HG03097 (cell line): ENCODE results near the gene EP400.
"Not testable (repeated sequence)": the region's sequence is repeated elsewhere in the genome, so short reads cannot be mapped to it uniquely, and the experiment has no call there.

Source experiments
- ATAC-seq: cut with Tn5 transposase; IDR thresholded peaks from one replicate; pipeline ENCODE4 v1.9.1; 2021; ENCODE audit not compliant: unreplicated experiment, low FRiP score

The EP400 gene

DNA sequence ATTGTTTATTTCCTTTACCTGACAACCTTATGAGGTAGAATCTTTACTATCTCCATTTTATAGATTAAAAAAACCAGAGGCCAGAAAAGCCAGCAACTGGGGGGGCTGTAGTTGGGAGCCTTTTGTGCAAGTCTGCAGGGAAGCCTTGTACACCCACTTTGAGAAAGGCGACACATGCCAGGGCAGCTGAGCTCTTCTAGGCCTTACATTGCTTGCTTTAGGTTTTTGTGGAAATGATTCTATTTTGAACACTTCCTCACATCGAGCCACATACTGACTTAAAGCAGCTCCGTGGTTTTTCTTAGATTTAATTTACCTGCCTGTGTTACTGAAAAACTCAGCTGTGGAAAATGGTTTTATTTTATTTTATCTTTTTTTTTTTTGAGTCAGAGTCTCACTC is 34.6 kb downstream of the EP400 start:
- ATAC-seq = no peak

DNA sequence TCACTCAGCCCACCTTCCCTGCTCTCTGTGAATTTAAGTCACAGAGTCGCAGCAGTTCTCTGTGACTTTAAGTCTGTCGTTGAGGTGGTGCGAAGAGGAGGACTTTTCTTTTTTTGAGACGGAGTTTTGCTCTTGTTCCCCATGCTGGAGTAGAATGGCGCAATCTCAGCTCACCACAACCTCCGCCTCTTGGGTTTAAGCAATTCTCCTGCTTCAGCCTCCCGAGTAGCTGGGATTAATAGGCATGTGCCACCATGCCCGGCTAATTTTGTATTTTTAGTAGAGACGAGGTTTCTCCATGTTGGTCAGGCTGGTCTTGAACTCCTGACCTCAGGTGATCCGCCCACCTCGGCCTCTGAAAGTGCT is 35.8 kb downstream of the EP400 start:
- not testable (repeated sequence) for ATAC-seq

DNA sequence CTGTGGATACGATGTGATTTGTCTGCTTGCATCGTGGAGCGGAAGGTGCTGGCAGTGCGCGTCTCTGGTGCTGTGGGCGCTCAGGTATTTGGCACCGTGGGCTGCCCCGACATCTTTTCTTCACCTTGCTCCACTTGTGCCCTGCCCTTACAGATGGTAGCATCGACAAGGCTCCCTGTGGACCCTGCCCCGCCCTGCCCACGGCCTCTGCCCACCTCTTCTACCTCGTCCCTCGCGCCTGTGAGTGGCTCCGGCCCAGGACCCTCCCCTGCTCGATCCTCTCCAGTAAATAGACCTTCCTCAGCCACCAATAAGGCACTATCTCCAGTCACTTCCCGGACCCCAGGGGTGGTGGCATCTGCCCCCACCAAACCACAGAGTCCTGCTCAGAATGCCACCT is 36.6 kb downstream of the EP400 start:
- no peak for ATAC-seq

DNA sequence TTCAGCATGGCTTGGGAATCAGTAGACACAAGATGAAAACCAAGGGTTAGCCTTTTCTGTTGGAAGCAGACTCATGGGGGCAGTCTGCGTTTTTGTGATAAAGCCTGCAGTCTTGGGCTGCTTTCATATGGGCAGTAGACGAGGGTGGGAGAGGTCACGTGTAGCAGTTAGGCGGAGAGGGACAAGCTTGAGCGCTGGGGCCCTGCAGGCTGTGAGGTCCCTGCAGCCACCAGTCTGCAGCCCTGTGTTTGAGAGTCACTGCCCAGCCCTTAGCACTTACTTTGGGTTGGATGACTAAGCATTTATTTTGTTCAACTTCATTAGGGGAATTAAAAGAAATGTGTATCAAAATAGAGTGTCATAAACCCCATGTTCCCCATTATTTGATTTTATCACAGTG is 37.2 kb downstream of the EP400 start:
- ATAC-seq = no peak

DNA sequence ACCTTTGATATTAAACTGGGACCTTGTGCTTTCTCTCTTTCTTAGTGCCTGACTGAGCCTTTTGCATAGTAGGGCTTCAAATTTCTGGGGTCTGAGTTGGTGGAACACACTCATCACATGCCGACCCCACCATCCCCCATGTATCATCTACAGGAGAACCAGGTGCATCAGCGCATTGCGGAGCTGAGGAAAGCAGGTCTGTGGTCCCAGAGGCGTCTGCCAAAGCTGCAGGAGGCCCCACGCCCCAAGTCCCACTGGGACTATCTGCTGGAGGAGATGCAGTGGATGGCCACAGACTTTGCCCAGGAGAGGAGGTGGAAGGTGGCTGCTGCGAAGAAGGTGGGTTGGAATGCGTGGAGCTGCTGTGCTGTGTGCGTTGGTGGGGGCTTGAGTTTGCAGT is 37.8 kb downstream of the EP400 start:
- ATAC-seq = no peak

DNA sequence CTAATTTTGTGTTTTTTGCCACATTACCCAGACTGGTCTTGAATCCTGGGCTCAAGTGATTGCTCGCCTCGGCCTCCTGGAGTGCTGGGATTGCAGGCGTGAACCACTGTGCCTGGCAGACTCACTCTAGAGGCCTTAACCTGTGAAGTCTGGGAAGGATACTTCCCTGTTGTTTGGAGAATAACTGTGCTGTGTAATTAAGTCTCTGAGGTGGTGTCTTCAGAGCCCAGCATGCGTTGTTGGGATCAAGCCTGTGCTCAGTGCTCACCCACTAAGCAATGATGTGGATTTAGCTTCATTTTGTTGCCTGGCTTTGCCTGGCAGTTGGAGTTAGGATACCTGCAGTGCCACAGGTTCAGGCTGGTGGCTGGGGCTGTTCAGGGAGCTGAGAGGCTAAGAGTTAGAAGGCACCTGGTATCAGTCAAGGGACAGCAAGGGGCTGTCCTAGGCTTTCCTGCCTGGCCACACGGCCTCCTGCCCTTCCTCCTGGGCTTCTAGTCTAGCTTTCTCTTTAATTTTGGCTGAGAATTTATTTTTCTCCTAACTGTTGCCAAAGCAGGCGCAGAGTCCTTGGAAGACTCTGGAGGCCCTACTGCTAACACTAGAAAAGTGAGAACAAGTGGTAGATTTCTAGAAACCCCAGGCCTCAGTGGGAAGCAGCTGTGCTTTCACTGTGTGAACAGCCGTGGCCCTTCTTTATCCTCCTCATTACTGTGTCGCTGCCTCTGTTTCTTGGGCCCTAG is 38.5 kb downstream of the EP400 start:
- no peak for ATAC-seq

DNA sequence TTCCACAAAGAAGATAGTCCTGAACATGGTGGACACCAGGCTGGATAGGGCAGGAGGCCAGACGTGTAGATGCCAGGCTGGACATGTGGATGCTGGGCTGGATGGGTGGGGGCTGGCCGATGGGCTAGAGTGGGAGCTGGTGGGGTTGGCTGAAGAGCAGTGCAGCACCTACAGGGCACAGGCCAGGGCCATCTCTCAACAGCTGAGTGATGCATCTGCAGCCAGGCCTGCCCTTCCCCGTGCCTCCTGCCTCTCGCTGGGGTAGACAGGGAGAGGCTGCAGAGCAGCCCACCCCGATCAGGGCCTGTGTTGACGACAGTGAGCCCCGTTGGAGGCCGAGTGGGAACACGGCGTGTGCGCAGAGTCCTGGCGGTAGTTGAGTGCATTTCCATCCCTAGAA is 39.3 kb downstream of the EP400 start:
- no peak for ATAC-seq

DNA sequence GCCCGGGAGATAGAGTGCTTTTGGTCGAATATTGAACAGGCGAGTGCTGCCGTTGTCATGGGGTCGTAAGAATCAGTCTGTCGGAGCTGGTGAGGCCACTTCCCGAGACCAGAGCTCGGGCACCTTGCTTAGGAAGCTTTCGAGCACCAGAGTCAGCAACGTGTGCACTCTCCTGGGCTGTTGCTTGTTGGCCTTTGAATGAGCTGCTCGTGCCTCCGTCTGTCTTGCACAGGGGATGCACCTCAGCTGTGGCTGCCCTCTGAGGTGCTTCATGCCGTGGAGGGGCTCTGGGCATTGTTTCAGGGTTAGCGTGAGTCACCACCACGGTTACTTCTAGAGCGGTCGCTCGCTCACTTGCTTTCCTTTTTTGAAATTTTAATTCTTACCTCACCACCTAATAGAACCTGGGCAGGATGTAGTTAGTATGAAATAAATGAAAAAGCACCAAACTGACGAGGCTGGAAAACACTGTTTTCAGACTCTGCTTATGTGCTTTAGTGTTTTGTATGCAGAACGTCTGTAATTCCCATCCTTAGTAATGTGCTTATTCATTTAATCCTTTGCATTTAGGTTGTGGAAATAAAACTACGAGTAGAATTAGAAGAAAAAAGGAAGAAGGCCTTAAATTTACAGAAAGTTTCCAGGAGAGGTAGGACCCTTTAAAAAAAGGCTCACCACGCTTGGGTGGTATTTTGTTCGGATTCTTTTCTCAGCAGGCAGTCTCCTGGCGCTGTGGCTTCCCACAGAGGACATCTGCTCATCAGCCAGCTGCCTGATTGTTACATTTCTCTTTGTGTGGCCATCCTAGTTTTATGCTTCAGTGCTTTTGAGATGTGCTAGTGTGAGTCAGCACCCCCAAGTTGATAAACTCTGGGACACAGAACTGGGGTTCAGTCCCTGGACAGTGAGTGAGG is 40.6 kb downstream of the EP400 start:
- ATAC-seq = no peak

DNA sequence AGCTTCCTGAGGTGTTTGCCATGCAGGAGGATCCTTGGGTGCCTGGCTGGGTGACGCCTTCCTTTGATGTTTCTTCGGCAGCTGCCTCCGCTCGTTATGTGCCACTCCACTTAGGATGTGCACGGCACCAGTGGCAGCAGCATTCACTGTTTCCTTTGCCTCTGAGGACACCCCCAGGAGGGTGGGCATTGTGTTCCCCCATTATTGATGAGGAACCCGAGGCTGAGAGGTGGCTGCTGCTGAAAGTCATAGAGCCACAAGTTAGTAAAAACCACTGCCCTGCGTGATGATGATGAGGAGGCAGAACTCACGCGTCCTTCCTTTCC is 41.2 kb downstream of the EP400 start:
- no peak for ATAC-seq

DNA sequence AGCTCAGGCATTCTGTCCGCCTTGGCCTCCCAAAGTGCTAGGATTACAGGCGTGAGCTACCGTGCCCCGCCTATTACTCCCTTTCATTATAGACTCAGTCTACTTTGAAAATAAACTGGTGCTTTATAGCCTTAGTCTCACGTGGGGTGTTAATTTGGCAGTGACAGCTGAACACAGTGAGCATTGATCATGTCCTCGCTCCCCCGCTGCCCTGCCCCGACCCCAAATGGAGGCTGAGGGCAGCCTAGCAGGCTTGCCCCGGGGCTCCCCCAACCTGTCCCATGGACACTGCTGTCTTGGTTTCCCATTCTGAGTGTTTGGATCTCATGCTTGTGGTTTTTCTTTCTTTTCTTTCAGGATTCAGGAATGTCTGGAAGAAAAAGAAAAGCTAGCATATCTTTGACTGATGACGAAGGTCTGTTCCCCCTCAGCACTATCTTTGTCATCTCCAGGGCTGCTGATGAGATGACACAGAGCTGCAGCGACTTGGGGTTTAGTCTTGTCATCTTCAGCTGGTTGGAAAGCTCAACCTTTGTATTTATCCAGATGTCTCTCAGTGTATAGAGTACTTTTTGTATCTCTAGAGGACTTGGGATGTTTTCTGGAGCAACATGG is 42.2 kb downstream of the EP400 start:
- ATAC-seq = no peak

DNA sequence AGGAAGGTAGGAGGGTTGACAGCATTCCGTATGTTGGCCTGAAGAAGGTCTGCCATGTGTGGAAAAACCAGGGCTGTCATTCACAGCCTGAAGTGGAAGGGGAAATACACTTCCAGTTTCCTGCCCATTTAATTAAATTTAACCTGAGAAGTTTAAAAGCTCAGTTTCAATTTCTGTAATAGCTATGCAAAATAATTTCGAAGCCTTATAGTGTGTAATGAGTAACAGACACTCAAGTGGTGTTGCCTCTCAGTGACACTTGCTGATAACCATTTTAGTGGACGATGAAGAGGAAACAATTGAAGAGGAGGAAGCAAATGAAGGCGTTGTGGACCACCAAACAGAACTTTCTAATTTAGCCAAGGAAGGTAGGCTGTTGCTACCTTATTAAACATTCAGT is 44.8 kb downstream of the EP400 start:
- ATAC-seq = peak; percentile 79

DNA sequence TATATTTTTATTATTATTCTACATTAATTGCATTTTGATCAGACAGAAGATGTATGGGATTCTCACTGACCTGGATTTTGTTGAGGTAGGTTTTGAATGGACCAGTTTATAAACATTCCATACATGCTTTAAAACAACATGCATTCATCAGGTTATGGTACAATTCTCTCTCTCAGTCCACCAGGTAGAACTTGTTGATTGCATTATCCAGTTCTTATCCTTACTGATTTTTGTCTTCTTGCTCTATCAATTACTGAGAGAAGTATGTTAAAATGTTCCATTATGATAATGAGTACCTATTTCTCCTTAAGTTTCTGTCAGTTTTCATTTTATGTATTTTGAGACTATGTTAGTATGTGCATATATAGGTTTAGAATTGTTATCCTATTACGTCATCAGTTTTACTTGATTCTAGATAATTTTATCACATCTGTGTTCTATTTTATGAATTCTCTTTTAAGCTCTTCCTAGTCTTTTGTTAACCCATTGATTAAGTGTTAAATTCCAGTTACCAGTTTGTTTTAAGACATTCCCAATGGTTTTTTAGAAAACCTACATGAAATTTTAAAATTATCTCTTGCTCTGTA is 50.6 kb downstream of the EP400 start:
- no peak for ATAC-seq

DNA sequence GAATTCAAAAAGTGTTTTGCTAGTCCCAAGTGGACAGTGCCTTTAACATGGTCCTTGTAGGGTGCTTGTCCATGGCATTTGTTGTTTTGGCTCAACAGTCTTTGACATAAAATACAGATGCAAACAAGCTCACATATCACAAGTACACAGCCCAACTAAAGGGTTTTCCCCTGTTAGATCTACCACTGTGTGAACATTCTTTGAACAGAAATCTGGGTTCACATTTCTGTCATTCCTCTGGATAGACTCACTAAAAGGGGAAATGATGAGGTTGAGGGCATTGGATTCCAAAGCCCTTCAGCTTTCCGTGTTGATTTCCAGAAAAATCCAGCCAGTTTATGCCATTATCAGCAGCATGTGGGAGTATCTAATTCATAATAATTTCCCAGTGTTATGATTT is 54.1 kb downstream of the EP400 start:
- no peak for ATAC-seq

DNA sequence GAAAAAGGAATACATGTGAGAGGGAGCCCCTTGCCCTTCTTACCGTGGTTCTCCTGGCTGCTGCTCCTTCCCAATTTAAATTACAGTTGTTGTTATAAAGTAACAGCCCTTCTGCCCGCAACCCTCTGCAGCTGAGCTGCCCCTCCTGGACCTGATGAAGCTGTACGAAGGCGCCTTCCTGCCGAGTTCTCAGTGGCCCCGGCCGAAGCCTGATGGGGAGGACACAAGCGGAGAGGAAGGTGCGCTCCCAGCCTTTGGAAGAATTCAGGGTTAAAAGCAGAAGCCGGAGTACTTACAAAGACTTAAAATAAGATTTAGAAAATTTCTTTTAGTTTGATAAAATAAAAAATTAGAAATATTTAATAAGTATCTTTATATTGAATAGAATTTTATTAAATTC is 55.2 kb downstream of the EP400 start:
- ATAC-seq = no peak

DNA sequence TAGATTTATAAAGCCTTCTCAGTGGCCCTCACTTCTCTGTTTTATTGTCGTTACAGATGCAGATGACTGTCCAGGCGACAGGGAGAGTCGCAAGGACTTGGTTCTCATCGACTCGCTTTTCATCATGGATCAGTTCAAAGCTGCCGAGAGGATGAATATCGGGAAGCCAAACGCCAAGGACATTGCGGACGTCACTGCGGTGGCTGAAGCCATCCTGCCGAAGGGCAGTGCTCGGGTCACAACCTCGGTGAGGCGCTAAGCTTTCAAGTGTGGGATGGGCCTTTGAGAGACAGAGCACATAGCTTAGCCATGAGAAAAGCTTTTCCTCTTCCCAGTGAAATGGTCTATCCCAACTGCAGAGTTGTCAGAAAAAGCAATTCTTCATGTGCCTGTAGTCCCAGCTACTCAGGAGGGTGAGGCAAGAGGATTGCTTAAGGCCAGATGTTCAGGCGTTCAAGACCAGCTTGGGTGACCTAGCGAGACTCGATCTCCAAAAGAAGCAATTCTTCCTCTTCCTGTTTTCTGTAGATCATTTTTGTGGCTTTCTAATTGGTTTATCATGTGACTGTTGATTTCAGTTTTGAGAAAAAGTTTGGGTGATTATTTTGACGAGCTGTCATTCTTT is 56.4 kb downstream of the EP400 start:
- ATAC-seq = no peak

DNA sequence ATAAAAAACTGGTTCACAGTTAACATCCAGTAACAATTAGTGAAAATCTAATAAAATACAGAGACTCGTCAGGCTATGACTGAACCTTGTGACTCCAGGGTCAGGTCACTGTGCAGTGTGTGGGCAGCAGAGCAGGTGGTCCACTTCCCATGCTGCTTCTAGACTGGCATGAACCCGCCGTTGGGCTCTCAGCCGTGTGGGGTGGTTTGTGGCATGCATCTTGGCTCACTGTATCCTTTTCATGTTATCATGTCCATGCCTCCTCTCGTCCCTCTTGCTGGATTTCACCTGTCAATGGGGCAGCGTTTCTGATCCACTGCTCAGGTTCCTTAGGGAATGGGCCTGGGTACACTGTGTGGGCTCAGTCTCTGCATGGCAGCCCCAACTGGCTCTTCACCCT is 57.3 kb downstream of the EP400 start:
- no peak for ATAC-seq

DNA sequence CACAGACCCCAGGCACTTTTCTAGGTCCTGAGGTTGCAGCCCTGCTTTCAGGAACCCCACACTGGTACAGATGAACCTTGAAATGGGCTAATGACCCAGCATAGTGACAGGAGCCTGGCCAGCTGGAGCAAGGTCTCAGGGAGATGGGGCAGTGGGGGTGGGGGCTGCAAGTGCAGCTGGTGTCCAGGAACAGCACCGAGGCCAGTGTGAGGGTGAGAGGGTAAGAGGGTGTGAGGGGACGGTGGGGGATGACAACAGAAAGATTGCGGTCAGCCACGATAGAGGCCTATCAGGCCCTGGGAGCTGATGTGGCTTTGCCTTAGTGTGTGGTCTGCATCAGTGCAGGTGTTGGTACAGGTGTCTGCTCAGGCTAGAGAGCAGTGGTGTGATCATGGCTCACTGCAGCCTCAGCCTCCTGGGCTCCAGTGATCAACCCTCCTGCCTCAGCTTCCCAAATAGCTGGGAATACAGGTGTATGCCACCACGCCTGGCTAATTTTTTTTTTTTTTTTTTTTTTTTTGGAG is 59.7 kb downstream of the EP400 start:
- no peak for ATAC-seq

DNA sequence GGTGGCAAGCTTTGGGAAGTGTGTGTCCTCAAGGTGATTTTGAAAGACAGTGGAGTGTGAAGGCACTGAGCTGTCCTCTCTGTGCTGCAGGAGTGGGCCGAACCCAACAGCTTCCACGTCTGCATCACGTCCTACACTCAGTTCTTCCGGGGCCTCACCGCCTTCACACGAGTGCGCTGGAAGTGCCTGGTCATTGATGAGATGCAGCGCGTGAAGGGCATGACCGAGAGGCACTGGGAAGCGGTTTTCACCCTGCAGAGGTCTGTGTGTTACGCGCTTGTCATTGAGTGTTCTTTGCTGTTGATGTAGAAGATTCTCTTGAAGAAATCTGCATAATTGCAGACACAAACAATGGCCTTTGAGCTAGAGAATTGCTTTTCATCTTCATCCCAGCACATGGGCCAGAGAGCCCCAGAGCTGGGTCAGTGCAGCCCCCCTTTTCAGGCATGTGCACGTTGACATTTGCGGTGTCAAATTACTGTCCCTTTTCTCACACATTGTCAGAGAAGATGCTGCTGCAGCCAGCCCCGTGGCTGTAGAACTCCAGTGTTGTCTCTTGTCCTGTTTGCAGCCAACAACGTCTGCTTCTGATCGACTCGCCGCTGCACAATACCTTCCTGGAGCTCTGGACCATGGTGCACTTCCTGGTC is 63.3 kb downstream of the EP400 start:
- no peak for ATAC-seq

DNA sequence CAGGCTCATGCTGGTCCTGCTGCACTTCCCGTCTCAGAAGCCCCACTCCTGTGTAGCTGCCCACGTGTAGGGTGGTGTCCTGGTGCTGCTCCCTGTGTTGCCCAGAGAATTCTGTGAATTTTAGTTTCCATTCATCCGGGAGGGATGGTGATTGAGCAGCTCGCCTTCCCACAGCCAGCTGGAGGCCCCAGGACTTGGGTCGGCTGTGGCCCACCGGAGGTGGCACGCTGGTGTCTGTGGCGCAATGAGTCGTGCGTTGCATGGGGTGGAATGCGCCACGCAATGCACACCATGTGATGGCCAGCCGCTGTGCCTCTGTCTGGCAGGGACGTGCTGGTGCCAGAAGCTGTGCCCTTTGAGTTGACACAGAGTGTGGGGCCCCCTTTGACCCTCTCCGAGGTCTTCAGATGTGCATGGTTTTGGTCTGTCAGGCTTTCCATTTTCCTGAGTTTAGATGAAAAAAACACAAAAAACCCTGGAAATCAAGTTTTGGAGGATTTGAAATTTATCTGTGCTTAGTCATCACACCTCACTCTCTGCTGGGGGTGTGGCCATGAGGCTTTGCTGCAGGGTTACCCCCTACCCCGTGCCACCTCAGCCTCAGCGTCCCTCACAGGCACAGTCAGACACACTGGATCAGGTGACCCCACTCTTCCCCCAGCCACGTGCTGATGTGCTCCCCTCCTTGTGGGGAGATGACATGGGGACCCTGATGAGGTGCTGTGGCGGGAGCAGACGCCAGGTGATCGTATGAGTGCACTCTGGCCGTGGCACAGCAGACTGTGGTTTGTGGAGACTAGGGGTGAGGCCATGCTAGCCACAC is 64.6 kb downstream of the EP400 start:
- ATAC-seq = no peak
